H1 (cell line): ENCODE measurements around the gene PIK3R3. TPM values are rescaled to one million over a fixed set of nuclear protein-coding genes. Genes with fewer than 3 reads are reported as not detected.

Source experiments
- CTCF ChIA-PET: fragments of 300-600 bp; sonication (Branson Sonifier 250); formaldehyde crosslinking; loops from one replicate; lab custom pipeline; 2021; ENCODE audit not compliant: partially characterized antibody; lab: Charles Lee
- POLR2A ChIA-PET: fragments of 300-600 bp; sonication (Branson Sonifier 250); formaldehyde crosslinking; loops from one replicate; lab custom pipeline; 2021; ENCODE audit warnings: inconsistent platforms; ENCODE audit not compliant: partially characterized antibody; lab: Charles Lee
- DNase-seq, 2 experiments: peaks; one replicate each; pipeline versions ENCODE4 v3.0.0 to v3.0.0-alpha.2; 2010 to 2022; ENCODE audit warnings: low spot score in 2 of 2, low read depth in 1 of 2, mixed read lengths in 1 of 2
- FAIRE-seq: peaks from 2 replicates; lab custom pipeline; 2011; peaks lifted over from hg19 to GRCh38; lab: Jason Lieb, UNC
- H2AFZ ChIP-seq: 2 replicates; pipeline ENCODE4 v1.8.1; 2012; ENCODE audit warnings: low read length, inconsistent platforms
- H2AK5ac ChIP-seq: 2 replicates; pipeline ENCODE4 v1.6.1; 2013; ENCODE audit warnings: low read depth, low read length
- H2BK120ac ChIP-seq: replicated peaks from 2 replicates; pipeline ENCODE3; 2013; ENCODE audit warnings: low read depth, low read length, inconsistent platforms
- H2BK12ac ChIP-seq: 2 replicates; pipeline ENCODE4 v1.6.1; 2013; ENCODE audit warnings: low read depth, low read length
- H2BK15ac ChIP-seq: 2 replicates; pipeline ENCODE4 v1.6.1; 2013; ENCODE audit warnings: low read length
- H2BK20ac ChIP-seq: 2 replicates; pipeline ENCODE4 v1.6.1; 2013; ENCODE audit warnings: low read length
- H2BK5ac ChIP-seq: 2 replicates; pipeline ENCODE4 v1.6.1; 2013; ENCODE audit warnings: low read depth, low read length
- H3K14ac ChIP-seq: 2 replicates; pipeline ENCODE4 v1.6.1; 2013; ENCODE audit warnings: inconsistent platforms; ENCODE audit not compliant: insufficient read length
- H3K18ac ChIP-seq: 2 replicates; pipeline ENCODE4 v1.6.1; 2013; ENCODE audit warnings: low read length; ENCODE audit errors: extremely low read depth
- H3K23ac ChIP-seq: 2 replicates; pipeline ENCODE4 v1.6.1; 2013; ENCODE audit warnings: inconsistent platforms; ENCODE audit not compliant: insufficient read length
- H3K23me2 ChIP-seq: 2 replicates; pipeline ENCODE4 v1.6.1; 2013; ENCODE audit warnings: low read depth, low read length
- H3K27ac ChIP-seq: 2 replicates; pipeline ENCODE4 v1.6.1; 2011; ENCODE audit warnings: low read depth, low read length, inconsistent platforms
- H3K27me3 ChIP-seq, 4 experiments: replicated peaks in 1 of 4; 1 replicate in 1 of 4; 2 replicates in 3 of 4; pipeline versions ENCODE4 v1.6.1 to v1.8.1; 2011 to 2013; ENCODE audit warnings: low read length in 3 of 4, mild to moderate bottlenecking in 3 of 4, inconsistent platforms in 2 of 4, mixed read lengths in 2 of 4, moderate library complexity in 1 of 4; ENCODE audit not compliant: control insufficient read depth in 3 of 4, insufficient read depth in 3 of 4; ENCODE audit errors: extremely low read depth in 1 of 4
- H3K36me3 ChIP-seq, 4 experiments: 2 replicates each; pipeline versions ENCODE4 v1.6.1 to v1.8.1; 2011 to 2013; ENCODE audit warnings: mild to moderate bottlenecking in 4 of 4, low read length in 3 of 4, moderate library complexity in 2 of 4, control low read depth in 1 of 4, inconsistent platforms in 1 of 4; ENCODE audit not compliant: insufficient read depth in 4 of 4, control insufficient read depth in 2 of 4
- H3K4ac ChIP-seq: replicated peaks from 2 replicates; pipeline ENCODE3; 2013; ENCODE audit warnings: low read length, low read depth, mixed read lengths, inconsistent platforms; ENCODE audit not compliant: insufficient read length
- H3K4me1 ChIP-seq, 4 experiments: replicated peaks in 1 of 4; 1 replicate in 1 of 4; 2 replicates in 3 of 4; pipeline versions ENCODE4 v1.6.1 to v1.8.1; 2011 to 2013; ENCODE audit warnings: low read length in 3 of 4, inconsistent platforms in 2 of 4, mixed read lengths in 1 of 4; ENCODE audit not compliant: insufficient read depth in 4 of 4, control insufficient read depth in 3 of 4
- H3K4me2 ChIP-seq, 2 experiments: 2 replicates each; pipeline versions ENCODE4 v1.6.1 to v1.8.1; 2011 to 2013; ENCODE audit warnings: low read depth in 2 of 2, low read length in 2 of 2, control low read depth in 1 of 2, inconsistent platforms in 1 of 2, mild to moderate bottlenecking in 1 of 2; ENCODE audit not compliant: insufficient read depth in 1 of 2
- H3K4me3 ChIP-seq, 4 experiments: fragments of 200-600, 300-600 bp in 1 of 4; sonication (generic), shearing (Covaris generic), sonication (Bioruptor Twin) in 1 of 4; 2 replicates each; pipeline versions ENCODE4 v1.5.1 to v1.8.1; 2011 to 2016; ENCODE audit warnings: low read length in 4 of 4, low read depth in 3 of 4, control low read depth in 2 of 4, inconsistent platforms in 2 of 4, mild to moderate bottlenecking in 2 of 4, mixed read lengths in 1 of 4, moderate library complexity in 1 of 4; ENCODE audit not compliant: insufficient read depth in 2 of 4; ENCODE audit errors: extremely low read depth in 1 of 4
- H3K56ac ChIP-seq: replicated peaks from 2 replicates; pipeline ENCODE3; 2013; ENCODE audit warnings: low read depth, mild to moderate bottlenecking, mixed read lengths, low read length, inconsistent platforms; ENCODE audit not compliant: insufficient read length
- H3K79me1 ChIP-seq: 2 replicates; pipeline ENCODE4 v1.6.1; 2013; ENCODE audit warnings: low read depth, low read length, control low read depth
- H3K79me2 ChIP-seq, 2 experiments: 2 replicates each; pipeline versions ENCODE4 v1.6.1 to v1.8.1; 2012 to 2013; ENCODE audit warnings: low read length in 2 of 2, mild to moderate bottlenecking in 2 of 2, inconsistent platforms in 1 of 2; ENCODE audit not compliant: insufficient read depth in 2 of 2, control insufficient read depth in 1 of 2
- H3K9ac ChIP-seq, 4 experiments: replicated peaks in 1 of 4; 1 replicate in 1 of 4; 2 replicates in 3 of 4; pipeline versions ENCODE4 v1.6.1 to v1.8.1; 2011 to 2013; ENCODE audit warnings: low read depth in 3 of 4, low read length in 3 of 4, control low read depth in 2 of 4, mild to moderate bottlenecking in 2 of 4, moderate library complexity in 2 of 4, inconsistent platforms in 1 of 4; ENCODE audit errors: extremely low read depth in 1 of 4
- H3K9me3 ChIP-seq, 2 experiments: 2 replicates each; pipeline versions ENCODE4 v1.6.1 to v1.8.1; 2012 to 2013; ENCODE audit warnings: mild to moderate bottlenecking in 2 of 2, moderate library complexity in 2 of 2, control low read depth in 1 of 2, inconsistent platforms in 1 of 2, low read depth in 1 of 2, low read length in 1 of 2, mixed read lengths in 1 of 2; ENCODE audit not compliant: insufficient read depth in 2 of 2
- H4K20me1 ChIP-seq, 2 experiments: replicated peaks in 1 of 2; 2 replicates each; pipeline versions ENCODE3 to v1.8.1; 2011 to 2013; ENCODE audit warnings: inconsistent platforms in 2 of 2, low read length in 2 of 2, mild to moderate bottlenecking in 1 of 2; ENCODE audit not compliant: insufficient read depth in 2 of 2, control insufficient read depth in 1 of 2
- H4K5ac ChIP-seq: 2 replicates; pipeline ENCODE4 v1.6.1; 2013; ENCODE audit warnings: low read length, low read depth, mixed read lengths, inconsistent platforms; ENCODE audit not compliant: insufficient read length
- H4K8ac ChIP-seq: 2 replicates; pipeline ENCODE4 v1.8.0; 2013; ENCODE audit warnings: mild to moderate bottlenecking, moderate library complexity, low read length, inconsistent platforms; ENCODE audit not compliant: insufficient read depth; ENCODE audit errors: extremely low read depth
- H4K91ac ChIP-seq: replicated peaks from 2 replicates; pipeline ENCODE3; 2013; ENCODE audit warnings: low read length, mixed read lengths, inconsistent platforms; ENCODE audit not compliant: insufficient read length
- CBX5 ChIP-seq: fragments of 300-800, 300-1000 bp; sonication (generic); IDR thresholded peaks from 2 replicates; pipeline ENCODE4 v1.7.1; 2016; ENCODE audit warnings: antibody characterized with exemption, low read length, low read depth
- POLR2AphosphoS5 ChIP-seq: IDR thresholded peaks from 2 replicates; pipeline ENCODE4 v1.6.1; 2011; ENCODE audit warnings: low read depth, low read length
- RFX5 ChIP-seq: IDR thresholded peaks from 2 replicates; pipeline ENCODE4 v1.6.1; 2011; ENCODE audit warnings: low read depth, low read length, improper control_type of control experiment, borderline replicate concordance
- SIRT6 ChIP-seq: IDR thresholded peaks from one replicate; pipeline ENCODE4 v1.7.1; 2012; ENCODE audit warnings: low read length, inconsistent platforms
- SP2 ChIP-seq: IDR thresholded peaks from 2 replicates; pipeline ENCODE4 v1.6.1; 2012; ENCODE audit warnings: mild to moderate bottlenecking, low read length, inconsistent platforms
- SUZ12 ChIP-seq: fragments of 200-600 bp; sonication (generic); IDR thresholded peaks from 2 replicates; pipeline ENCODE4 v1.6.1; 2012; ENCODE audit warnings: mild to moderate bottlenecking, inconsistent platforms, low read length, moderate library complexity, mixed read lengths
- USF2 ChIP-seq: IDR thresholded peaks from 2 replicates; pipeline ENCODE4 v1.6.1; 2011; ENCODE audit warnings: low read length, improper control_type of control experiment
- YY1 ChIP-seq: IDR thresholded peaks from 2 replicates; pipeline ENCODE4 v1.6.1; 2011; ENCODE audit warnings: low read depth, mild to moderate bottlenecking, low read length
- polyA plus RNA-seq, 7 experiments: library from polyadenylated mRNA; depleted of rRNA in 3 of 7; stranded (reverse) in 5 of 7; unstranded in 2 of 7; fragments of >200 nt in 5 of 7; fragments of 200-250 nt in 2 of 7; gene quantifications; 1 replicate in 5 of 7; 2 replicates in 1 of 7; 4 replicates in 1 of 7; pipeline versions ENCODE4 v1.2.1 to v1.2.3, GENCODE V29; 2011 to 2013; ENCODE audit warnings: missing spikeins in 2 of 7, mixed read lengths in 2 of 7
- total RNA-seq: library from RNA; stranded (reverse); fragmentation: NEBNext Ultra II Directional; extraction: Animal tissue kit (Norgen Biotek cat#: 25700); gene quantifications from 2 replicates; pipeline ENCODE4 v1.2.1, GENCODE V29; 2021

Gene PIK3R3
- total and polyA plus RNA-seq, 2 of the 8 experiments (the other 6 are each of a cell fraction or from before 2014, with no cell fraction given): 5.3 to 13.6 TPM

- CTCF ChIA-PET: no interaction called here
- Histone ChIP-seq H3K36me3 (no peaks in the 10 kb centered on the region), H3K9ac (no peak overlapping the region), H4K8ac (no peak overlapping the region), H3K4me2 (no peak overlapping the region), H3K79me2 (0 out of 4 replicates have a peak, but pooled peaks cover 0 to 2% of the 10 kb centered on the region in 2 experiments), H2BK5ac (no peak overlapping the region), H4K91ac (no peak overlapping the region), H3K14ac (no peak overlapping the region), H3K23ac (no peak overlapping the region), H2AK5ac (no peak overlapping the region), H3K9me3 (no peaks in the 10 kb centered on the region), H2BK120ac (no peak overlapping the region), H2BK12ac (no peak overlapping the region), H3K23me2 (no peaks in the 10 kb centered on the region), H4K20me1 (peaks cover 0 to 2% of the 10 kb centered on the region in 2 experiments), H2BK20ac (no peak overlapping the region), H3K4me1 (no peaks in the 10 kb centered on the region), H3K27me3 (no peaks in the 10 kb centered on the region), H3K56ac (no peak overlapping the region), H4K5ac (no peak overlapping the region), H3K4me3 (no peak overlapping the region), H3K4ac (no peak overlapping the region), H3K27ac (no peak overlapping the region), H2BK15ac (no peak overlapping the region), H3K18ac (no peak overlapping the region), H3K79me1 (no peaks in the 10 kb centered on the region; the same call in 1 of the 2 replicates), H2AFZ (no peak overlapping the region)
- POLR2A ChIA-PET: interaction anchor here (1.0 kb wide), 1 partner anchor 389 kb away, joined by 3 read pairs; no protein-coding TSS in a partner anchor
- FAIRE-seq (no peak), DNase-seq (no peak)
- TF ChIP-seq POLR2AphosphoS5: no peak
- no peak for TF ChIP-seq SP2
- no peak for TF ChIP-seq CBX5
- TF ChIP-seq RFX5: no peak
- TF ChIP-seq YY1: no peak
- no peak for TF ChIP-seq SIRT6
- no peak for TF ChIP-seq USF2
- no peak for TF ChIP-seq SUZ12
These were observed 48.9 kb downstream of the PIK3R3 start for GRCh38 chr1:46083579-46083978.
